Breast epithelium (tissue), 4 donors: Measurements from ENCODE around the gene RNF11. TPM values are rescaled to one million over a fixed set of nuclear protein-coding genes. Genes with fewer than 3 reads are reported as not detected.

ENCODE experiments used
- DNase-seq, 2 donors: peaks; one replicate each; pipeline ENCODE4 v3.0.0-alpha.2; 2019; ENCODE audit warnings: low spot score in 2 of 2
- H3K27ac ChIP-seq, 2 donors: fragments of 200-600 bp; sonication (generic) in 1 of 2; one replicate each; pipeline ENCODE4 v1.5.1; 2016 to 2019; ENCODE audit warnings: mild to moderate bottlenecking in 1 of 2
- H3K27me3 ChIP-seq, 2 donors: fragments of 200-600 bp; sonication (generic) in 1 of 2; one replicate each; pipeline versions ENCODE4 v1.5.1 to v1.6.0; 2017 to 2019; ENCODE audit warnings: control low read depth in 1 of 2, mild to moderate bottlenecking in 1 of 2
- H3K36me3 ChIP-seq: fragments of 200-600 bp; one replicate; pipeline ENCODE4 v1.5.1; 2019
- H3K4me1 ChIP-seq, 2 donors: fragments of 200-600 bp; sonication (generic); one replicate each; pipeline ENCODE4 v1.5.1; 2016 to 2019; ENCODE audit warnings: control low read depth in 1 of 2
- H3K4me3 ChIP-seq, 3 donors: fragments of 200-600 bp; sonication (generic); 1 replicate in 2 of 3; 2 replicates in 1 of 3; pipeline ENCODE4 v1.5.1; 2016 to 2019; ENCODE audit warnings: mild to moderate bottlenecking in 3 of 3, moderate library complexity in 2 of 3
- H3K9me3 ChIP-seq, 2 donors: fragments of 200-600 bp; sonication (generic) in 1 of 2; one replicate each; pipeline ENCODE4 v1.5.1; 2016 to 2019; ENCODE audit warnings: control low read depth in 1 of 2
- POLR2A ChIP-seq: fragments of 450-650 bp; IDR thresholded peaks from one replicate; pipeline ENCODE4 v1.6.1; 2016; ENCODE audit warnings: antibody characterized with exemption, mild to moderate bottlenecking, moderate library complexity
- POLR2AphosphoS5 ChIP-seq, 3 donors: sonication (generic); formaldehyde crosslinking; IDR thresholded peaks; one replicate each; pipeline ENCODE4 v1.6.1; 2017; ENCODE audit warnings: antibody characterized with exemption in 3 of 3
- intact Hi-C: fragments of 100-400 bp; cut with DNase I; formaldehyde crosslinking; loops from one replicate; pipeline ENCODE4 v1.15.1; 2023; ENCODE audit warnings: low total_unique reads
- total RNA-seq, 3 donors: library from RNA; depleted of rRNA; stranded (reverse); fragments of >200 nt; gene quantifications; one replicate each; pipeline ENCODE4 v1.1.0, GENCODE V29; 2016
- TF ChIP-seq, protein P1 (sequence below), 3 donors: fragments of 450-650 bp; IDR thresholded peaks; one replicate each; pipeline ENCODE4 v1.5.1; 2016 to 2017; ENCODE audit warnings: antibody characterized with exemption in 3 of 3, mild to moderate bottlenecking in 3 of 3, moderate library complexity in 3 of 3

RNF11 gene
- total RNA-seq, 3 donors from 2014 or later, result 96.0 to 100 (median 96.9) TPM

DNA sequence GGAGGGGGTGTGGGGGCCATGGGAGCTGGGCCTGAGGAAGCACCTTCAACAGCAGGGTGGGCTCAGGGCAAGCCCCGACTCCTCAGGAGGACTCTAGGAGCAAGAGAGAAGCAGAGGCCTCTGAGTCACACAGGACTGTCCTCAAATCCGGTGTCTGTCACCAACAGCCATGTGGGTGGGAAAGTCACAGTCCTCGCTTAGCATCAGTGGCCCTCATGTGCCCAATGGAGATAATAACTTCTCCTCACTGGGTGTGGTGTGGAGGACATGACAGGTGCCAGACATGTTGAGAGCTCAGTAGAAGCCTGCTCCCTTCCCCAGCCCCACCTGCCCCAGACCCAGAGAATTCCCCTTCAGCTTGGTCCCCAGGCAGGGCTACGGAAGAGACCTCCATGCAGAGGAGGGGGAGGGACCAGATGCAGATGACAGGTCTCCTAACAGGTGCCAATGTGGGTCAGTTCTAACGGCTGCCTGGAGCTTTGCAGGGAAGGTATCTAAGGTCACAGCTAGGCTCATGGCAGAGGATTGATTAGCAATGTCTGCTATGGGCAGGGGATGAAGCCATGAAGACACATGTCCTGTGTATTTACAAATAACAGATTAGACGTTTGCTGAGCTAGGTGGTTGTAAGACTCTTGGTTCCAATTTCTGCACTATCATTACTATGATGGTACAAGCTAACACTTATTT lies 64.1 kb downstream of the RNF11 start:
- intact Hi-C loops, result no loop called here
- DNase-seq, result peak in 1 of 2 donors; percentile 27
- no peaks in the 10 kb centered on the region for H3K9me3 ChIP-seq
- H3K4me3 ChIP-seq, result no peak overlapping the region
- H3K36me3 ChIP-seq, result no peaks in the 10 kb centered on the region
- TF ChIP-seq POLR2AphosphoS5 (IDR thresholded peaks at IDR 0.05), result no peak
- no peak for TF ChIP-seq POLR2A
- TF ChIP-seq, protein P1, sequence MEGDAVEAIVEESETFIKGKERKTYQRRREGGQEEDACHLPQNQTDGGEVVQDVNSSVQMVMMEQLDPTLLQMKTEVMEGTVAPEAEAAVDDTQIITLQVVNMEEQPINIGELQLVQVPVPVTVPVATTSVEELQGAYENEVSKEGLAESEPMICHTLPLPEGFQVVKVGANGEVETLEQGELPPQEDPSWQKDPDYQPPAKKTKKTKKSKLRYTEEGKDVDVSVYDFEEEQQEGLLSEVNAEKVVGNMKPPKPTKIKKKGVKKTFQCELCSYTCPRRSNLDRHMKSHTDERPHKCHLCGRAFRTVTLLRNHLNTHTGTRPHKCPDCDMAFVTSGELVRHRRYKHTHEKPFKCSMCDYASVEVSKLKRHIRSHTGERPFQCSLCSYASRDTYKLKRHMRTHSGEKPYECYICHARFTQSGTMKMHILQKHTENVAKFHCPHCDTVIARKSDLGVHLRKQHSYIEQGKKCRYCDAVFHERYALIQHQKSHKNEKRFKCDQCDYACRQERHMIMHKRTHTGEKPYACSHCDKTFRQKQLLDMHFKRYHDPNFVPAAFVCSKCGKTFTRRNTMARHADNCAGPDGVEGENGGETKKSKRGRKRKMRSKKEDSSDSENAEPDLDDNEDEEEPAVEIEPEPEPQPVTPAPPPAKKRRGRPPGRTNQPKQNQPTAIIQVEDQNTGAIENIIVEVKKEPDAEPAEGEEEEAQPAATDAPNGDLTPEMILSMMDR (IDR thresholded peaks at IDR 0.05), result no peak
- no peak overlapping the region for H3K27ac ChIP-seq
- no peaks in the 10 kb centered on the region for H3K4me1 ChIP-seq
- H3K27me3 ChIP-seq, result no peaks in the 10 kb centered on the region

DNA sequence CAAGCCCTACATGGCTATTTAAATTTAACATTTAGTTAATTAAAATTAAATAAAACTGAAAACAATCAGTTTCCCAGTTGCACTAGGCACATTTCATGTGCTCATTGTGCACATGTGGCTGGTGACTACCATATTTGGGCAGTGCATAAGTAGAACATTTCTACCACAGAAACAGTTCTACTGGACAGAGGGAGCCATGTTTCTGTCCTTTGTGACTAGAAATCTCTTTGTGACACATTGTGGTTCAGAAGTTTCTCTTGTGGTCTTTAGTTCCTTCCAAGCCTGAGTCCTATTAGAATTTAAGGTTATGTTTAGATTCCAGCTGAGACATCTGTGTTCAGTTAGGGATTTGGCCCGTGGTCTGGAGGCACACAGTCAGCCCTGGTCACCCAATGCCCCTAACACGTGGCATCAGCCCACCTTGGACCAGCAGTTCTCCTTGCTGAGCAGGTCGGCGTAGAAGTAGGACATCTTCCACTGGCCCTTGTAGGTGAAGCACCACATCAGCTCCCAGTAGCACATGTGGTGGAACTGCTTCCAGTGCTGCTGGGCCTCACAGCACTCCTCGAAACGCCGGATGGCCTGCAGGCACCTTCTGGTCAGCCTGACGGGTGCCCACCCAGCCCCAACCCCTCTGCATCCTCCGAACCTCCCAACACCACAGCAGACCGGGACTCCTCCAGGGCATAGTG lies 65.2 kb downstream of the RNF11 start:
- intact Hi-C loops, result no loop called here
- DNase-seq, result peak in 1 of 2 donors; percentile 27
- Histone ChIP-seq H3K4me1 (no peaks in the 10 kb centered on the region), H3K36me3 (no peaks in the 10 kb centered on the region), H3K9me3 (no peaks in the 10 kb centered on the region), H3K27ac (no peak overlapping the region), H3K4me3 (no peak overlapping the region), H3K27me3 (no peaks in the 10 kb centered on the region)
- TF ChIP-seq POLR2A (no peak), POLR2AphosphoS5 (IDR thresholded peaks at IDR 0.05) (no peak)
- TF ChIP-seq, protein P1 (IDR thresholded peaks at IDR 0.05), result no peak

DNA sequence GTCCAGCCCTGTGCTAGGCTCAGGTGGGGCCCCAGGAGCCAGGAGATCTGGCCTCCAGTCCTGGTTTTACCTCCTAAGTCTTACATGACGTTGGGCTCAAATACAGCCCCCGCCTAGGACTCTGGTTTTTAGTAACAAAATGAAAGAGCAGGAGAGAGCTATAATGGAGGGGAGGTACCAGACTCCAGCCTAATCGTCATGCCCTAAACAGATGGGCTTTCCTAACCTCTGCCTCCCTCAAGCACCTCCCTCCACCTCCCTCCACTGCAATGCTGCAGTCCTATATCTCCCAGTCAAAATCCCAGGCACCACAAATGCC lies 65.7 kb downstream of the RNF11 start:
- H3K4me1 ChIP-seq, result no peaks in the 10 kb centered on the region
- TF ChIP-seq, protein P1 (IDR thresholded peaks at IDR 0.05), result no peak
- TF ChIP-seq POLR2A, result no peak
- TF ChIP-seq POLR2AphosphoS5 (IDR thresholded peaks at IDR 0.05), result no peak
- no peaks in the 10 kb centered on the region for H3K36me3 ChIP-seq
- no peak for DNase-seq
- H3K27me3 ChIP-seq, result no peaks in the 10 kb centered on the region
- no peaks in the 10 kb centered on the region for H3K9me3 ChIP-seq
- H3K4me3 ChIP-seq, result no peak overlapping the region
- intact Hi-C loops, result no loop called here
- H3K27ac ChIP-seq, result no peak overlapping the region

DNA sequence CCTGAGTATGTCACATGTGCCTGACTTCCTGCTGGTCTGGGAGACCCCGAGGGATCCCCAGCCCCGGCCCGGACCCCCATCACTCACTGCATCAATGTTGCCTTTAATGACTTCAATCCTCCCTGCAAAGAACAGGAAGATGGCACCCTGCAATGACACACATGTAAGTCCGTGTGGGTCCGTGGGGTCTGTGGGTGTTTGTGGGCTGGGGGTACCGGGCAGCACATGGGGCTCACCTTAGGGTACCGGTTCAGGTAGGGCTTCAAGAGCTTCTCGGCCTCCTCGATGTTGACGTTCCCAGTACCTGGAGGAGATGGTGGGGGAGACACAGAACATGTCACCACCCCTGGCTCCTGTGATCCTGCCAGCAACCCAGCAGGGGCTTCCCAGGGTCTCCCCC lies 66.2 kb downstream of the RNF11 start:
- no peaks in the 10 kb centered on the region for H3K36me3 ChIP-seq
- TF ChIP-seq, protein P1 (IDR thresholded peaks at IDR 0.05), result no peak
- TF ChIP-seq POLR2A, result no peak
- no peak for TF ChIP-seq POLR2AphosphoS5 (IDR thresholded peaks at IDR 0.05)
- H3K27ac ChIP-seq, result no peak overlapping the region
- no peaks in the 10 kb centered on the region for H3K27me3 ChIP-seq
- no peaks in the 10 kb centered on the region for H3K4me1 ChIP-seq
- no peak overlapping the region for H3K4me3 ChIP-seq
- intact Hi-C loops, result no loop called here
- no peak for DNase-seq
- H3K9me3 ChIP-seq, result no peaks in the 10 kb centered on the region

DNA sequence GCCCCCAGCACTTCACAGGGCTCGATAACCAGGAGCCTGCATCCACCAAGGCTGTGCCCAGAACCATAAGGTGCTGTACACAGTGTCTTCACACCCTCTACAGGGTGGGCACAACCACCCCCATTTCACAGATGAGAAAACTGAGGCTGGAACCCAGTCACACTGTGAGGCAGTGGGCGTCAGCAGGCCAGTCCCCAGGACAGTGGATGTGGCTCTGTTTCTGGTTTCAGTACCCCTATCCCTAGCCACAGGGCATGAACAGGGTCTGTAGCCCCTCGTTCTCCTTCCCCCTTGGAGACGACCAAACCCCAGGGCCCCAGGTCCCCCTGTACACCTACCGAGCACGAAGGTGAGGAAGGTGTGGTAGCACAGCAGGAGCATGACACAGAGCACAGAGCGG lies 66.7 kb downstream of the RNF11 start:
- Histone ChIP-seq H3K36me3 (no peaks in the 10 kb centered on the region), H3K4me1 (no peaks in the 10 kb centered on the region), H3K9me3 (no peaks in the 10 kb centered on the region), H3K27me3 (no peaks in the 10 kb centered on the region), H3K4me3 (no peak overlapping the region), H3K27ac (no peak overlapping the region)
- intact Hi-C loops, result no loop called here
- TF ChIP-seq POLR2AphosphoS5 (IDR thresholded peaks at IDR 0.05), result no peak
- TF ChIP-seq, protein P1 (IDR thresholded peaks at IDR 0.05), result no peak
- no peak for TF ChIP-seq POLR2A
- DNase-seq, result no peak
